H1 (cell line): ENCODE measurements around the gene CLRN1. TPM values are rescaled to one million over a fixed set of nuclear protein-coding genes. Genes with fewer than 3 reads are reported as not detected.

Source experiments
- CTCF ChIA-PET: fragments of 300-600 bp; sonication (Branson Sonifier 250); formaldehyde crosslinking; loops from one replicate; lab custom pipeline; 2021; ENCODE audit not compliant: partially characterized antibody; lab: Charles Lee
- POLR2A ChIA-PET: fragments of 300-600 bp; sonication (Branson Sonifier 250); formaldehyde crosslinking; loops from one replicate; lab custom pipeline; 2021; ENCODE audit warnings: inconsistent platforms; ENCODE audit not compliant: partially characterized antibody; lab: Charles Lee
- DNase-seq, 2 experiments: peaks; one replicate each; pipeline versions ENCODE4 v3.0.0 to v3.0.0-alpha.2; 2010 to 2022; ENCODE audit warnings: low spot score in 2 of 2, low read depth in 1 of 2, mixed read lengths in 1 of 2
- FAIRE-seq: peaks from 2 replicates; lab custom pipeline; 2011; peaks lifted over from hg19 to GRCh38; lab: Jason Lieb, UNC
- H2AFZ ChIP-seq: 2 replicates; pipeline ENCODE4 v1.8.1; 2012; ENCODE audit warnings: low read length, inconsistent platforms
- H2AK5ac ChIP-seq: 2 replicates; pipeline ENCODE4 v1.6.1; 2013; ENCODE audit warnings: low read depth, low read length
- H2BK120ac ChIP-seq: replicated peaks from 2 replicates; pipeline ENCODE3; 2013; ENCODE audit warnings: low read depth, low read length, inconsistent platforms
- H2BK12ac ChIP-seq: 2 replicates; pipeline ENCODE4 v1.6.1; 2013; ENCODE audit warnings: low read depth, low read length
- H2BK15ac ChIP-seq: 2 replicates; pipeline ENCODE4 v1.6.1; 2013; ENCODE audit warnings: low read length
- H2BK20ac ChIP-seq: 2 replicates; pipeline ENCODE4 v1.6.1; 2013; ENCODE audit warnings: low read length
- H2BK5ac ChIP-seq: 2 replicates; pipeline ENCODE4 v1.6.1; 2013; ENCODE audit warnings: low read depth, low read length
- H3K14ac ChIP-seq: 2 replicates; pipeline ENCODE4 v1.6.1; 2013; ENCODE audit warnings: inconsistent platforms; ENCODE audit not compliant: insufficient read length
- H3K18ac ChIP-seq: 2 replicates; pipeline ENCODE4 v1.6.1; 2013; ENCODE audit warnings: low read length; ENCODE audit errors: extremely low read depth
- H3K23ac ChIP-seq: 2 replicates; pipeline ENCODE4 v1.6.1; 2013; ENCODE audit warnings: inconsistent platforms; ENCODE audit not compliant: insufficient read length
- H3K23me2 ChIP-seq: 2 replicates; pipeline ENCODE4 v1.6.1; 2013; ENCODE audit warnings: low read depth, low read length
- H3K27ac ChIP-seq: 2 replicates; pipeline ENCODE4 v1.6.1; 2011; ENCODE audit warnings: low read depth, low read length, inconsistent platforms
- H3K27me3 ChIP-seq, 4 experiments: replicated peaks in 1 of 4; 1 replicate in 1 of 4; 2 replicates in 3 of 4; pipeline versions ENCODE4 v1.6.1 to v1.8.1; 2011 to 2013; ENCODE audit warnings: low read length in 3 of 4, mild to moderate bottlenecking in 3 of 4, inconsistent platforms in 2 of 4, mixed read lengths in 2 of 4, moderate library complexity in 1 of 4; ENCODE audit not compliant: control insufficient read depth in 3 of 4, insufficient read depth in 3 of 4; ENCODE audit errors: extremely low read depth in 1 of 4
- H3K36me3 ChIP-seq, 4 experiments: 2 replicates each; pipeline versions ENCODE4 v1.6.1 to v1.8.1; 2011 to 2013; ENCODE audit warnings: mild to moderate bottlenecking in 4 of 4, low read length in 3 of 4, moderate library complexity in 2 of 4, control low read depth in 1 of 4, inconsistent platforms in 1 of 4; ENCODE audit not compliant: insufficient read depth in 4 of 4, control insufficient read depth in 2 of 4
- H3K4ac ChIP-seq: replicated peaks from 2 replicates; pipeline ENCODE3; 2013; ENCODE audit warnings: low read length, low read depth, mixed read lengths, inconsistent platforms; ENCODE audit not compliant: insufficient read length
- H3K4me1 ChIP-seq, 4 experiments: replicated peaks in 1 of 4; 1 replicate in 1 of 4; 2 replicates in 3 of 4; pipeline versions ENCODE4 v1.6.1 to v1.8.1; 2011 to 2013; ENCODE audit warnings: low read length in 3 of 4, inconsistent platforms in 2 of 4, mixed read lengths in 1 of 4; ENCODE audit not compliant: insufficient read depth in 4 of 4, control insufficient read depth in 3 of 4
- H3K4me2 ChIP-seq, 2 experiments: 2 replicates each; pipeline versions ENCODE4 v1.6.1 to v1.8.1; 2011 to 2013; ENCODE audit warnings: low read depth in 2 of 2, low read length in 2 of 2, control low read depth in 1 of 2, inconsistent platforms in 1 of 2, mild to moderate bottlenecking in 1 of 2; ENCODE audit not compliant: insufficient read depth in 1 of 2
- H3K4me3 ChIP-seq, 4 experiments: fragments of 200-600, 300-600 bp in 1 of 4; sonication (generic), shearing (Covaris generic), sonication (Bioruptor Twin) in 1 of 4; 2 replicates each; pipeline versions ENCODE4 v1.5.1 to v1.8.1; 2011 to 2016; ENCODE audit warnings: low read length in 4 of 4, low read depth in 3 of 4, control low read depth in 2 of 4, inconsistent platforms in 2 of 4, mild to moderate bottlenecking in 2 of 4, mixed read lengths in 1 of 4, moderate library complexity in 1 of 4; ENCODE audit not compliant: insufficient read depth in 2 of 4; ENCODE audit errors: extremely low read depth in 1 of 4
- H3K56ac ChIP-seq: replicated peaks from 2 replicates; pipeline ENCODE3; 2013; ENCODE audit warnings: low read depth, mild to moderate bottlenecking, mixed read lengths, low read length, inconsistent platforms; ENCODE audit not compliant: insufficient read length
- H3K79me1 ChIP-seq: 2 replicates; pipeline ENCODE4 v1.6.1; 2013; ENCODE audit warnings: low read depth, low read length, control low read depth
- H3K79me2 ChIP-seq, 2 experiments: 2 replicates each; pipeline versions ENCODE4 v1.6.1 to v1.8.1; 2012 to 2013; ENCODE audit warnings: low read length in 2 of 2, mild to moderate bottlenecking in 2 of 2, inconsistent platforms in 1 of 2; ENCODE audit not compliant: insufficient read depth in 2 of 2, control insufficient read depth in 1 of 2
- H3K9ac ChIP-seq, 4 experiments: replicated peaks in 1 of 4; 1 replicate in 1 of 4; 2 replicates in 3 of 4; pipeline versions ENCODE4 v1.6.1 to v1.8.1; 2011 to 2013; ENCODE audit warnings: low read depth in 3 of 4, low read length in 3 of 4, control low read depth in 2 of 4, mild to moderate bottlenecking in 2 of 4, moderate library complexity in 2 of 4, inconsistent platforms in 1 of 4; ENCODE audit errors: extremely low read depth in 1 of 4
- H3K9me3 ChIP-seq, 2 experiments: 2 replicates each; pipeline versions ENCODE4 v1.6.1 to v1.8.1; 2012 to 2013; ENCODE audit warnings: mild to moderate bottlenecking in 2 of 2, moderate library complexity in 2 of 2, control low read depth in 1 of 2, inconsistent platforms in 1 of 2, low read depth in 1 of 2, low read length in 1 of 2, mixed read lengths in 1 of 2; ENCODE audit not compliant: insufficient read depth in 2 of 2
- H4K20me1 ChIP-seq, 2 experiments: replicated peaks in 1 of 2; 2 replicates each; pipeline versions ENCODE3 to v1.8.1; 2011 to 2013; ENCODE audit warnings: inconsistent platforms in 2 of 2, low read length in 2 of 2, mild to moderate bottlenecking in 1 of 2; ENCODE audit not compliant: insufficient read depth in 2 of 2, control insufficient read depth in 1 of 2
- H4K5ac ChIP-seq: 2 replicates; pipeline ENCODE4 v1.6.1; 2013; ENCODE audit warnings: low read length, low read depth, mixed read lengths, inconsistent platforms; ENCODE audit not compliant: insufficient read length
- H4K8ac ChIP-seq: 2 replicates; pipeline ENCODE4 v1.8.0; 2013; ENCODE audit warnings: mild to moderate bottlenecking, moderate library complexity, low read length, inconsistent platforms; ENCODE audit not compliant: insufficient read depth; ENCODE audit errors: extremely low read depth
- H4K91ac ChIP-seq: replicated peaks from 2 replicates; pipeline ENCODE3; 2013; ENCODE audit warnings: low read length, mixed read lengths, inconsistent platforms; ENCODE audit not compliant: insufficient read length
- WGBS, 2 experiments: shearing (Covaris generic) in 1 of 2; methylation state at CpG; one replicate each; pipeline versions ENCODE4 v1.1.6 to v1.1.7; 2013 to 2015; ENCODE audit warnings: low lambda C conversion rate in 2 of 2, mixed read lengths in 2 of 2, inconsistent platforms in 1 of 2, low coverage in 1 of 2, missing lambda C conversion rate in 1 of 2; ENCODE audit not compliant: insufficient replicate concordance in 2 of 2, insufficient coverage in 1 of 2, insufficient read length in 1 of 2; ENCODE audit errors: extremely low coverage in 1 of 2, missing lambda C conversion rate in 1 of 2; 5-methylcytosine and 5-hydroxymethylcytosine counted together
- polyA plus RNA-seq, 7 experiments: library from polyadenylated mRNA; depleted of rRNA in 3 of 7; stranded (reverse) in 5 of 7; unstranded in 2 of 7; fragments of >200 nt in 5 of 7; fragments of 200-250 nt in 2 of 7; gene quantifications; 1 replicate in 5 of 7; 2 replicates in 1 of 7; 4 replicates in 1 of 7; pipeline versions ENCODE4 v1.2.1 to v1.2.3, GENCODE V29; 2011 to 2013; ENCODE audit warnings: missing spikeins in 2 of 7, mixed read lengths in 2 of 7
- total RNA-seq: library from RNA; stranded (reverse); fragmentation: NEBNext Ultra II Directional; extraction: Animal tissue kit (Norgen Biotek cat#: 25700); gene quantifications from 2 replicates; pipeline ENCODE4 v1.2.1, GENCODE V29; 2021

The CLRN1 gene
- total and polyA plus RNA-seq, 2 of the 8 experiments (the other 6 are each of a cell fraction or from before 2014, with no cell fraction given) = 0.20 to 0.35 TPM

DNA sequence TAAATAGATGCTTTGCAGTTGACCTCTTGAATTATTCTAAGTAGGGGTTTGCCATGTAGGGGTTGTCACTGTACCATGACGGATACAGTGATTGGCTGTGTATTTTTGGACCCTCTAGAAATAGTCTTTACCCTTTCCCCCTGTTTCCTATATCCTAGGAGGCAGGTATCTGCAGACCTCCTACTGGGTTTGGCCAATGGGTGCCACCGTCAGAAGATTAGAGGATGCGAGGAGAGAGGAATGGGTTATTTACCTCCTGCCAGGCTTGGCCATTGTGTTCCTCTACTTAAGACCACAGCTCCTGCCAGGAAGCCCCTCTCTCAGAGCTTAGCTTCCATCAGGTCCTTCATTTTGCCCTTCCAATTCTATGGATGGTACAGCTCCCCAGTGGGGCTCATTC, 40.2 kb upstream of the CLRN1 start:
- H3K4me3 ChIP-seq = no peak overlapping the region
- H3K4me2 ChIP-seq = no peak overlapping the region
- FAIRE-seq (no peak), DNase-seq (no peak)
- no peak overlapping the region for H2BK20ac ChIP-seq
- no peak overlapping the region for H2BK12ac ChIP-seq
- no peak overlapping the region for H3K23ac ChIP-seq
- H3K79me2 ChIP-seq = no peaks in the 10 kb centered on the region
- H3K23me2 ChIP-seq = no peaks in the 10 kb centered on the region
- H4K91ac ChIP-seq = no peak overlapping the region
- H3K27me3 ChIP-seq = no peaks in the 10 kb centered on the region
- no peak overlapping the region for H4K8ac ChIP-seq
- no peak overlapping the region for H2AK5ac ChIP-seq
- no peak overlapping the region for H2BK15ac ChIP-seq
- no peaks in the 10 kb centered on the region; a peak in 1 of 8 replicates for H3K36me3 ChIP-seq
- H3K27ac ChIP-seq = no peak overlapping the region
- ChIA-PET POLR2A (interaction anchor here (1.2 kb wide), 1 partner anchor 84 kb away, joined by 5 read pairs; no protein-coding TSS in a partner anchor), CTCF (interaction anchor here (1.5 to 2.5 kb wide), 2 partner anchors 54 to 132 kb away, joined by 11 read pairs; no protein-coding TSS in a partner anchor)
- H3K79me1 ChIP-seq = no peaks in the 10 kb centered on the region
- no peak overlapping the region for H2BK5ac ChIP-seq
- peaks cover 0 to 2% (median 0%) of the 10 kb centered on the region in 4 experiments; a peak in 1 of 7 replicates for H3K4me1 ChIP-seq
- H3K4ac ChIP-seq = no peak overlapping the region
- 81% methylated on average over 3 of the region's 3 CpGs; no CpG with 5 or more reads in 1 of the 2 experiments for WGBS, 2 experiments
- H3K9me3 ChIP-seq = no peaks in the 10 kb centered on the region
- no peak overlapping the region for H3K14ac ChIP-seq
- H4K20me1 ChIP-seq = no peaks in the 10 kb centered on the region
- no peak overlapping the region for H3K56ac ChIP-seq
- H2AFZ ChIP-seq = no peak overlapping the region
- no peak overlapping the region for H3K18ac ChIP-seq
- no peak overlapping the region for H3K9ac ChIP-seq
- no peak overlapping the region for H4K5ac ChIP-seq
- H2BK120ac ChIP-seq = no peak overlapping the region
